ENCODE results near the gene KDM8. TPM values are rescaled to one million over a fixed set of nuclear protein-coding genes. Genes with fewer than 3 reads are reported as not detected.

KDM8 gene
- polyA plus RNA-seq, 1 of the 3 experiments (the other 2 are of a cell fraction), result 3.3 TPM

DNA sequence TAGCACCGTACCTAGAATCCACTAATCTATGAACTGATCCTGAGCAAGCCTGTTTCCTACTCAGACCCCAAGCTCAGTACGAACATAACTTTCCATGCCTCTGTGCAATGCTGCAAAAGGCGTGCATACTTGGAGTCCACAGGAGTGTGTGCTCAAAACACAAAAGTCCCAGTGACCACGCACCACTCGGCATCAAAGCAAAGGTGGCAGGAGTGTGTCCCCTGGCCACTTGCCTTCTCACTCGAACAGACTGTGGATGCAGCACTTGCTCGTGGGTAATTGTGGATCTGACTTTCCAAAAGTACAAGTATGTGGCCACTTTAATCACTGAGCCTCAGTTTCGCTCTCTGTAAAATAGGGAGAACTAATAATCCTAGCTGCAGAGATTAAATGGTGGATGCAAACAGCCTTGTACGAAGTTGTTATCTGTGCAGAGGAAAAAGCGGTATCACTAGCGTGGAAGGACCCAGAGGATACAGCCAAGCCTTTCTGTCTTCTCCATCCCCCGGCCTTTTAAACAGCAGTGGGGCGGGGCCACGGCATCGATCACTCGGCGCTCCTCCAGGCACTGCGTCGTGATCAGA, 311 bp upstream of the KDM8 start:
- 38% methylated on average over 11 of the region's 19 CpGs for WGBS (ENCODE audit: low lambda C conversion rate)
- DNase-seq, result peak; percentile 84
- ChIA-PET POLR2A (interaction anchor here (1.0 to 1.7 kb wide), 9 partner anchors 10 to 50 kb away, joined by 3 to 6 read pairs (median 4); no protein-coding TSS in a partner anchor), CTCF (interaction anchor here (2.0 to 3.7 kb wide), 2 partner anchors 23 to 32 kb away, joined by 7 to 17 read pairs; no protein-coding TSS in a partner anchor)
- H3K4me1 ChIP-seq (ENCODE audit: control insufficient read depth in 1 of 2, insufficient read depth in 2 of 2, low read depth in 1 of 2, low read length in 1 of 2), result peaks cover 0 to 9% of the 10 kb centered on the region in 2 experiments; a peak in 1 of 4 replicates
- H2AFZ ChIP-seq (ENCODE audit: low read depth), result peak overlapping the region; percentile 90
- H3F3A ChIP-seq (replicated peaks; ENCODE audit: insufficient read depth), result peaks cover 4% of the 10 kb centered on the region
- no peaks in the 10 kb centered on the region for H3K9me3 ChIP-seq
- peak overlapping the region; percentile 78 for H3K4me2 ChIP-seq
- H3K9ac ChIP-seq, result peak overlapping the region; percentile 94
- H3K27me3 ChIP-seq (ENCODE audit: insufficient read depth), result no peaks in the 10 kb centered on the region
- TF ChIP-seq NRF1 (IDR thresholded peaks at IDR 0.05; ENCODE audit: low read depth, low read length), result no peak
- no peak for TF ChIP-seq RAD21 (IDR thresholded peaks at IDR 0.05; ENCODE audit: low read length)
- no peak for TF ChIP-seq JUND (IDR thresholded peaks at IDR 0.05)
- TF ChIP-seq TAF1 (IDR thresholded peaks at IDR 0.05; ENCODE audit: borderline replicate concordance, low read depth, low read length), result peak; percentile 57; the same call in 1 of the 2 replicates
- no peak for TF ChIP-seq ELF1 (IDR thresholded peaks at IDR 0.05)
- TF ChIP-seq CHD2 (IDR thresholded peaks at IDR 0.05; ENCODE audit: low read length, partially characterized antibody), result peak; percentile 75
- 0 out of 2 replicates have a peak, but pooled peaks have one; percentile 60 for TF ChIP-seq RCOR1 (IDR thresholded peaks at IDR 0.05; ENCODE audit: low read length)
- no peak for TF ChIP-seq RFX5 (IDR thresholded peaks at IDR 0.05; ENCODE audit: low read length)
- TF ChIP-seq, protein P1, sequence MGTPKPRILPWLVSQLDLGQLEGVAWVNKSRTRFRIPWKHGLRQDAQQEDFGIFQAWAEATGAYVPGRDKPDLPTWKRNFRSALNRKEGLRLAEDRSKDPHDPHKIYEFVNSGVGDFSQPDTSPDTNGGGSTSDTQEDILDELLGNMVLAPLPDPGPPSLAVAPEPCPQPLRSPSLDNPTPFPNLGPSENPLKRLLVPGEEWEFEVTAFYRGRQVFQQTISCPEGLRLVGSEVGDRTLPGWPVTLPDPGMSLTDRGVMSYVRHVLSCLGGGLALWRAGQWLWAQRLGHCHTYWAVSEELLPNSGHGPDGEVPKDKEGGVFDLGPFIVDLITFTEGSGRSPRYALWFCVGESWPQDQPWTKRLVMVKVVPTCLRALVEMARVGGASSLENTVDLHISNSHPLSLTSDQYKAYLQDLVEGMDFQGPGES (IDR thresholded peaks at IDR 0.05; ENCODE audit: low read depth, low read length), result no peak
- TF ChIP-seq YY1 (IDR thresholded peaks at IDR 0.05; ENCODE audit: low read depth), result peak; percentile 63; the same call in 1 of the 2 replicates
- peak; percentile 61; the same call in 1 of the 2 replicates for TF ChIP-seq SIN3A (IDR thresholded peaks at IDR 0.05; ENCODE audit: borderline replicate concordance, low read depth, low read length)
- peak overlapping the region; percentile 97 to 99 for H3K27ac ChIP-seq (ENCODE audit: low read depth in 2 of 2, low read length in 1 of 2)
- no peaks in the 10 kb centered on the region for H4K20me1 ChIP-seq (ENCODE audit: insufficient read depth)
- no peaks in the 10 kb centered on the region for H3K36me3 ChIP-seq (replicated peaks in 1 of 2; ENCODE audit: control insufficient read depth in 1 of 2, insufficient read depth in 2 of 2, low read length in 1 of 2)
- H3K4me3 ChIP-seq (ENCODE audit: low read depth in 2 of 2, low read length in 1 of 2), result peak overlapping the region; percentile 81 to 86
- no peaks in the 10 kb centered on the region for H3K9me2 ChIP-seq
- H3K79me2 ChIP-seq (ENCODE audit: insufficient read depth), result peaks cover 11% of the 10 kb centered on the region; the same call in 1 of the 2 replicates

DNA sequence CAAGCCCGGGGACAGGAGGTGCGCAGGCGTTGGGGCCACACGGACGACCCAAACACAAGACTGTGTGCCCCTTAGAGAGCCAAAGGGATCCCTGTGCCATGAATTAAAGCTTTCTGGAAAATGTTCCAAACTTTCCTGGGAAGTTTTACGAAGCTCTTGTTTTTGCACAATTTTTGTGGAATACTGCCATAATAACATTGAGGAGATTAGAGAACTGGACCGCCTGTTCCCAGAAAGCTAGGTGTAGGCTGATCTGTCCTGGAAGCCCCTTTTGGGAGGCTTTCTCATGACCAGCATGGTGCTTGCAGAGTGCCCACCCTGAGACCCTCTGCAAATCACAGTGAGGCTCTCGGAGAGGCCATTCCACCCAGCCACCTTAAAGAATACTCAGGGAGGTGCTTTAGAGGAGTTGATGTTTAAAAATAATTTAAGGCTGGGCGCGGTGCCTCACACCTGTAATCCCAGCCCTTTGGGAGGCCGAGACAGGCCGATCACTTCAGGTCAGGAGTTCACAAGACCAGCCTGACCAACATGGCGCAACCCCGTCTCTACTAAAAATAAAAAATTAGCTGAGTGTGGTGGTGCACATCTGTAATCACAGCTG, 1.1 kb downstream of the KDM8 start:
- Histone ChIP-seq H3K79me2 (ENCODE audit: insufficient read depth) (peaks cover 11% of the 10 kb centered on the region; the same call in 1 of the 2 replicates), H2AFZ (ENCODE audit: low read depth) (peak overlapping the region; percentile 91), H3K4me3 (ENCODE audit: low read depth in 2 of 2, low read length in 1 of 2) (peak overlapping the region; percentile 81 to 86), H3F3A (replicated peaks; ENCODE audit: insufficient read depth) (peaks cover 4% of the 10 kb centered on the region), H3K4me1 (ENCODE audit: control insufficient read depth in 1 of 2, insufficient read depth in 2 of 2, low read depth in 1 of 2, low read length in 1 of 2) (peaks cover 0 to 9% of the 10 kb centered on the region in 2 experiments; a peak in 1 of 4 replicates), H4K20me1 (ENCODE audit: insufficient read depth) (no peaks in the 10 kb centered on the region), H3K9ac (peak overlapping the region; percentile 94), H3K9me3 (no peaks in the 10 kb centered on the region), H3K27ac (ENCODE audit: low read depth in 2 of 2, low read length in 1 of 2) (peak overlapping the region; percentile 97), H3K4me2 (peak overlapping the region; percentile 90), H3K36me3 (replicated peaks in 1 of 2; ENCODE audit: control insufficient read depth in 1 of 2, insufficient read depth in 2 of 2, low read length in 1 of 2) (no peaks in the 10 kb centered on the region), H3K9me2 (no peaks in the 10 kb centered on the region), H3K27me3 (ENCODE audit: insufficient read depth) (no peaks in the 10 kb centered on the region)
- DNase-seq, result no peak
- ChIA-PET POLR2A (interaction anchor here (1.0 to 1.7 kb wide), 9 partner anchors 8 to 164 kb away, joined by 3 to 6 read pairs (median 4); no protein-coding TSS in a partner anchor), CTCF (interaction anchor here (0.8 to 3.7 kb wide), 4 partner anchors 25 to 273 kb away, joined by 3 to 17 read pairs (median 5); no protein-coding TSS in a partner anchor)
- TF ChIP-seq EP300 (IDR thresholded peaks at IDR 0.05; ENCODE audit: borderline replicate concordance in 1 of 2, low read depth in 1 of 2, low read length in 1 of 2) (no peak), SMC3 (IDR thresholded peaks at IDR 0.05; ENCODE audit: low read depth, low read length) (no peak), ELF1 (IDR thresholded peaks at IDR 0.05) (no peak), NFIC (IDR thresholded peaks at IDR 0.05; ENCODE audit: borderline replicate concordance) (no peak), RCOR1 (IDR thresholded peaks at IDR 0.05; ENCODE audit: low read length) (no peak), RFX5 (IDR thresholded peaks at IDR 0.05; ENCODE audit: low read length) (no peak), YY1 (IDR thresholded peaks at IDR 0.05; ENCODE audit: low read depth) (no peak), FOXJ3 (CRISPR knock-in tag; IDR thresholded peaks at IDR 0.05) (no peak), MEF2A (IDR thresholded peaks at IDR 0.05; ENCODE audit: borderline replicate concordance, low read depth) (no peak), MXI1 (IDR thresholded peaks at IDR 0.05; ENCODE audit: low read depth, low read length) (no peak), TCF12 (IDR thresholded peaks at IDR 0.05) (no peak), FOXM1 (IDR thresholded peaks at IDR 0.05; ENCODE audit: low read depth) (no peak)
- TF ChIP-seq, protein P2, sequence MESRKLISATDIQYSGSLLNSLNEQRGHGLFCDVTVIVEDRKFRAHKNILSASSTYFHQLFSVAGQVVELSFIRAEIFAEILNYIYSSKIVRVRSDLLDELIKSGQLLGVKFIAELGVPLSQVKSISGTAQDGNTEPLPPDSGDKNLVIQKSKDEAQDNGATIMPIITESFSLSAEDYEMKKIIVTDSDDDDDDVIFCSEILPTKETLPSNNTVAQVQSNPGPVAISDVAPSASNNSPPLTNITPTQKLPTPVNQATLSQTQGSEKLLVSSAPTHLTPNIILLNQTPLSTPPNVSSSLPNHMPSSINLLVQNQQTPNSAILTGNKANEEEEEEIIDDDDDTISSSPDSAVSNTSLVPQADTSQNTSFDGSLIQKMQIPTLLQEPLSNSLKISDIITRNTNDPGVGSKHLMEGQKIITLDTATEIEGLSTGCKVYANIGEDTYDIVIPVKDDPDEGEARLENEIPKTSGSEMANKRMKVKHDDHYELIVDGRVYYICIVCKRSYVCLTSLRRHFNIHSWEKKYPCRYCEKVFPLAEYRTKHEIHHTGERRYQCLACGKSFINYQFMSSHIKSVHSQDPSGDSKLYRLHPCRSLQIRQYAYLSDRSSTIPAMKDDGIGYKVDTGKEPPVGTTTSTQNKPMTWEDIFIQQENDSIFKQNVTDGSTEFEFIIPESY (IDR thresholded peaks at IDR 0.05; ENCODE audit: borderline replicate concordance, low read depth), result no peak
- TF ChIP-seq, protein P3, sequence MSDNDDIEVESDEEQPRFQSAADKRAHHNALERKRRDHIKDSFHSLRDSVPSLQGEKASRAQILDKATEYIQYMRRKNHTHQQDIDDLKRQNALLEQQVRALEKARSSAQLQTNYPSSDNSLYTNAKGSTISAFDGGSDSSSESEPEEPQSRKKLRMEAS (IDR thresholded peaks at IDR 0.05; ENCODE audit: low read depth), result no peak
- TF ChIP-seq, protein P4, sequence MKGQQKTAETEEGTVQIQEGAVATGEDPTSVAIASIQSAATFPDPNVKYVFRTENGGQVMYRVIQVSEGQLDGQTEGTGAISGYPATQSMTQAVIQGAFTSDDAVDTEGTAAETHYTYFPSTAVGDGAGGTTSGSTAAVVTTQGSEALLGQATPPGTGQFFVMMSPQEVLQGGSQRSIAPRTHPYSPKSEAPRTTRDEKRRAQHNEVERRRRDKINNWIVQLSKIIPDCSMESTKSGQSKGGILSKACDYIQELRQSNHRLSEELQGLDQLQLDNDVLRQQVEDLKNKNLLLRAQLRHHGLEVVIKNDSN (IDR thresholded peaks at IDR 0.05; ENCODE audit: borderline replicate concordance, low read depth), result no peak
- WGBS (ENCODE audit: low lambda C conversion rate), result 65% methylated on average over 12 of the region's 14 CpGs
